Activated T-helper 2 cell treated with anti-CD3 and anti-CD28 coated beads, Interferon-gamma antibody, Interleukin-2, Interleukin-4, amounts not matched to agents 10 μg/mL and 5 μg/mL and 100 μg/mL, durations not matched to agents 14 hours and 24 hours and 36 hours (primary cell): ENCODE data around the gene ZC3H7A. TPM values are rescaled to one million over a fixed set of nuclear protein-coding genes. Genes with fewer than 3 reads are reported as not detected.
A peak's percentile ranks its signal among the peaks of the same experiment; 100 is the strongest.
"Not testable (repeated sequence)": the region's sequence is repeated elsewhere in the genome, so short reads cannot be mapped to it uniquely, and the experiment has no call there.

Experiments used
- DNase-seq: peaks from one replicate; pipeline ENCODE4 v3.0.0; 2021; ENCODE audit warnings: low spot score
- H3K27ac Mint-ChIP-seq: one replicate; pipeline ENCODE4 v1.8.0; 2021; ENCODE audit warnings: mixed read lengths
- H3K27me3 Mint-ChIP-seq: one replicate; pipeline ENCODE4 v1.8.0; 2021; ENCODE audit warnings: low read depth, mixed read lengths
- H3K36me3 Mint-ChIP-seq: one replicate; pipeline ENCODE4 v1.8.0; 2021; ENCODE audit warnings: low read depth, mixed read lengths
- H3K4me1 Mint-ChIP-seq: one replicate; pipeline ENCODE4 v1.8.0; 2021; ENCODE audit warnings: low read depth, mixed read lengths
- H3K4me3 Mint-ChIP-seq: one replicate; pipeline ENCODE4 v1.8.0; 2021; ENCODE audit warnings: low read depth, mild to moderate bottlenecking, moderate library complexity, mixed read lengths
- H3K9me3 Mint-ChIP-seq: one replicate; pipeline ENCODE4 v1.8.0; 2021; ENCODE audit warnings: mixed read lengths
- intact Hi-C: fragments of 100-400 bp; cut with micrococcal nuclease; formaldehyde crosslinking; loops from one replicate; pipeline ENCODE4 v1.15.1; 2023
- total RNA-seq: library from RNA; stranded (reverse); gene quantifications from 2 replicates; pipeline ENCODE4 v1.2.3, GENCODE V29; 2022

The ZC3H7A gene
- 63.4 and 71.1 TPM in 2 replicates for total RNA-seq

- peaks cover 67% of the 10 kb centered on the region for H3K4me1 Mint-ChIP-seq
- intact Hi-C loops: loop anchor here (1.0 to 10.0 kb wide), 7 partner anchors 14 to 855 kb away; partner anchors contain the start of genes CLEC16A, DEXI, RSL1D1 and SOCS1
- no peaks in the 10 kb centered on the region for H3K9me3 Mint-ChIP-seq
- peak; percentile 94 for DNase-seq
- H3K36me3 Mint-ChIP-seq: peaks cover 63% of the 10 kb centered on the region
- peak within 1 kb of the TSS; percentile 96 for H3K27ac Mint-ChIP-seq
- no peaks in the 10 kb centered on the region for H3K27me3 Mint-ChIP-seq
- peak within 1 kb of the TSS; percentile 93 for H3K4me3 Mint-ChIP-seq
Observed at GRCh38 chr16:11797166-11797956, at the start of gene ZC3H7A. TSS of gene ZC3H7A (minus strand) at chr16:11797258. CDS start at chr16:11782354, 14,904 bp downstream.

- no peaks in the 10 kb centered on the region for H3K27me3 Mint-ChIP-seq
- H3K27ac Mint-ChIP-seq: no peak overlapping the region
- DNase-seq: no peak
- H3K9me3 Mint-ChIP-seq: no peaks in the 10 kb centered on the region
- intact Hi-C loops: no loop called here
- peaks cover 79% of the 10 kb centered on the region for H3K36me3 Mint-ChIP-seq
- H3K4me1 Mint-ChIP-seq: peaks cover 11% of the 10 kb centered on the region
- H3K4me3 Mint-ChIP-seq: no peak overlapping the region
Observed at GRCh38 chr16:11844499-11844898, 47.4 kb upstream of the ZC3H7A start.

GRCh38 chr16:11843861-11844260, 46.8 kb upstream of the ZC3H7A start:
- Mint-ChIP-seq H3K36me3 (peaks cover 79% of the 10 kb centered on the region), H3K27ac (no peak overlapping the region), H3K9me3 (no peaks in the 10 kb centered on the region), H3K4me1 (peaks cover 7% of the 10 kb centered on the region), H3K27me3 (no peaks in the 10 kb centered on the region), H3K4me3 (no peak overlapping the region)
- DNase-seq: no peak
- intact Hi-C loops: no loop called here

GRCh38 chr16:11843206-11843605, 46.1 kb upstream of the ZC3H7A start:
- peaks cover 74% of the 10 kb centered on the region for H3K36me3 Mint-ChIP-seq
- intact Hi-C loops: no loop called here
- no peak overlapping the region for H3K4me3 Mint-ChIP-seq
- no peak overlapping the region for H3K27ac Mint-ChIP-seq
- H3K4me1 Mint-ChIP-seq: peaks cover 4% of the 10 kb centered on the region
- DNase-seq: no peak
- no peaks in the 10 kb centered on the region for H3K27me3 Mint-ChIP-seq
- H3K9me3 Mint-ChIP-seq: no peaks in the 10 kb centered on the region

- H3K36me3 Mint-ChIP-seq: peaks cover 73% of the 10 kb centered on the region
- intact Hi-C loops: no loop called here
- no peak overlapping the region for H3K4me3 Mint-ChIP-seq
- no peaks in the 10 kb centered on the region for H3K9me3 Mint-ChIP-seq
- DNase-seq: no peak
- H3K4me1 Mint-ChIP-seq: peaks cover 2% of the 10 kb centered on the region
- H3K27ac Mint-ChIP-seq: no peak overlapping the region
- H3K27me3 Mint-ChIP-seq: no peaks in the 10 kb centered on the region
Observed at GRCh38 chr16:11841026-11841425, 44.0 kb upstream of the ZC3H7A start.

- Mint-ChIP-seq H3K27me3 (no peaks in the 10 kb centered on the region), H3K36me3 (peaks cover 44% of the 10 kb centered on the region), H3K27ac (no peak overlapping the region), H3K4me1 (peaks cover 2% of the 10 kb centered on the region), H3K4me3 (no peak overlapping the region), H3K9me3 (no peaks in the 10 kb centered on the region)
- intact Hi-C loops: no loop called here
- no peak for DNase-seq
Observed at GRCh38 chr16:11836650-11837244, 39.7 kb upstream of the ZC3H7A start.

GRCh38 chr16:11835891-11836649, 39.0 kb upstream of the ZC3H7A start:
- Mint-ChIP-seq H3K36me3 (peaks cover 38% of the 10 kb centered on the region), H3K27ac (no peak overlapping the region), H3K4me1 (peaks cover 2% of the 10 kb centered on the region), H3K9me3 (no peaks in the 10 kb centered on the region), H3K27me3 (no peaks in the 10 kb centered on the region), H3K4me3 (no peak overlapping the region)
- no peak for DNase-seq
- intact Hi-C loops: no loop called here

GRCh38 chr16:11835309-11835708, 38.3 kb upstream of the ZC3H7A start:
- H3K4me1 Mint-ChIP-seq: peaks cover 2% of the 10 kb centered on the region

GRCh38 chr16:11833951-11834695, 37.1 kb upstream of the ZC3H7A start:
- peaks cover 2% of the 10 kb centered on the region for H3K4me1 Mint-ChIP-seq
- H3K27ac Mint-ChIP-seq: no peak overlapping the region
- intact Hi-C loops: no loop called here

More at GRCh38 chr16:11835309-11835708, 38.3 kb upstream of the ZC3H7A start:
- H3K9me3 Mint-ChIP-seq: no peaks in the 10 kb centered on the region
- peaks cover 35% of the 10 kb centered on the region for H3K36me3 Mint-ChIP-seq
- DNase-seq: no peak
- no peaks in the 10 kb centered on the region for H3K27me3 Mint-ChIP-seq
- intact Hi-C loops: no loop called here
- H3K4me3 Mint-ChIP-seq: no peak overlapping the region
- no peak overlapping the region for H3K27ac Mint-ChIP-seq

GRCh38 chr16:11828696-11829095, 31.6 kb upstream of the ZC3H7A start:
- H3K9me3 Mint-ChIP-seq: no peaks in the 10 kb centered on the region
- no peak overlapping the region for H3K27ac Mint-ChIP-seq
- no peak for DNase-seq
- H3K36me3 Mint-ChIP-seq: no peaks in the 10 kb centered on the region
- intact Hi-C loops: no loop called here
- no peaks in the 10 kb centered on the region for H3K4me1 Mint-ChIP-seq
- H3K27me3 Mint-ChIP-seq: no peaks in the 10 kb centered on the region
- no peak overlapping the region for H3K4me3 Mint-ChIP-seq

More at GRCh38 chr16:11833951-11834695, 37.1 kb upstream of the ZC3H7A start:
- Mint-ChIP-seq H3K4me3 (no peak overlapping the region), H3K27me3 (no peaks in the 10 kb centered on the region), H3K9me3 (no peaks in the 10 kb centered on the region), H3K36me3 (peaks cover 23% of the 10 kb centered on the region)
- DNase-seq: no peak

GRCh38 chr16:11825520-11826165, 28.6 kb upstream of the ZC3H7A start:
- not testable (repeated sequence) for DNase-seq, H3K4me1 Mint-ChIP-seq

GRCh38 chr16:11824362-11824761, 27.3 kb upstream of the ZC3H7A start:
- Mint-ChIP-seq H3K27ac (no peak overlapping the region), H3K27me3 (no peaks in the 10 kb centered on the region), H3K36me3 (no peaks in the 10 kb centered on the region), H3K4me1 (no peaks in the 10 kb centered on the region), H3K4me3 (no peak overlapping the region), H3K9me3 (no peaks in the 10 kb centered on the region)
- intact Hi-C loops: no loop called here
- DNase-seq: no peak

More at GRCh38 chr16:11825520-11826165, 28.6 kb upstream of the ZC3H7A start:
- H3K27me3 Mint-ChIP-seq, H3K27ac Mint-ChIP-seq, H3K9me3 Mint-ChIP-seq, intact Hi-C loops, H3K4me3 Mint-ChIP-seq, H3K36me3 Mint-ChIP-seq: not testable (repeated sequence)
